Retinal pigment epithelial cell (primary cell): ENCODE results near the gene LPCAT3.
A peak's percentile ranks its signal among the peaks of the same experiment; 100 is the strongest.

Source experiments
- DNase-seq: peaks from one replicate; pipeline ENCODE4 v3.0.0-alpha.2; 2010; ENCODE audit warnings: low read depth
- H3K4me3 ChIP-seq: 2 replicates; pipeline ENCODE4 v1.5.1; 2011; ENCODE audit warnings: mild to moderate bottlenecking, low read length, control low read depth, moderate library complexity
- CTCF ChIP-seq: conservative IDR thresholded peaks from 2 replicates; pipeline ENCODE4 v1.5.1; 2011; ENCODE audit warnings: low read depth, low read length, control low read depth, inconsistent platforms

LPCAT3 gene

GRCh38 chr12:6942331-6942665, 76.0 kb downstream of the LPCAT3 start:
- DNase-seq: no peak
- H3K4me3 ChIP-seq: no peak overlapping the region
- no peak for TF ChIP-seq CTCF

GRCh38 chr12:6941782-6942181, 76.5 kb downstream of the LPCAT3 start:
- DNase-seq: no peak
- TF ChIP-seq CTCF: no peak
- H3K4me3 ChIP-seq: no peak overlapping the region

GRCh38 chr12:6941267-6941666, 77.0 kb downstream of the LPCAT3 start:
- DNase-seq: no peak
- no peak overlapping the region for H3K4me3 ChIP-seq
- no peak for TF ChIP-seq CTCF

GRCh38 chr12:6939191-6939540, 79.1 kb downstream of the LPCAT3 start:
- no peak for TF ChIP-seq CTCF
- no peak for DNase-seq
- no peak overlapping the region for H3K4me3 ChIP-seq

- no peak for DNase-seq
- peak overlapping the region; percentile 55 for H3K4me3 ChIP-seq
- no peak for TF ChIP-seq CTCF
These were observed 79.7 kb downstream of the LPCAT3 start for GRCh38 chr12:6938353-6939190.

- peak; percentile 96 for TF ChIP-seq CTCF
- peak overlapping the region; percentile 55 for H3K4me3 ChIP-seq
- peak; percentile 78 for DNase-seq
These were observed 80.6 kb downstream of the LPCAT3 start for GRCh38 chr12:6937481-6938352.
